ENCODE data around the gene SCMH1. TPM values are rescaled to one million over a fixed set of nuclear protein-coding genes. Genes with fewer than 3 reads are reported as not detected.

Gene SCMH1
- total RNA-seq, 1 experiment from 2014 or later = 16.5 TPM

DNA sequence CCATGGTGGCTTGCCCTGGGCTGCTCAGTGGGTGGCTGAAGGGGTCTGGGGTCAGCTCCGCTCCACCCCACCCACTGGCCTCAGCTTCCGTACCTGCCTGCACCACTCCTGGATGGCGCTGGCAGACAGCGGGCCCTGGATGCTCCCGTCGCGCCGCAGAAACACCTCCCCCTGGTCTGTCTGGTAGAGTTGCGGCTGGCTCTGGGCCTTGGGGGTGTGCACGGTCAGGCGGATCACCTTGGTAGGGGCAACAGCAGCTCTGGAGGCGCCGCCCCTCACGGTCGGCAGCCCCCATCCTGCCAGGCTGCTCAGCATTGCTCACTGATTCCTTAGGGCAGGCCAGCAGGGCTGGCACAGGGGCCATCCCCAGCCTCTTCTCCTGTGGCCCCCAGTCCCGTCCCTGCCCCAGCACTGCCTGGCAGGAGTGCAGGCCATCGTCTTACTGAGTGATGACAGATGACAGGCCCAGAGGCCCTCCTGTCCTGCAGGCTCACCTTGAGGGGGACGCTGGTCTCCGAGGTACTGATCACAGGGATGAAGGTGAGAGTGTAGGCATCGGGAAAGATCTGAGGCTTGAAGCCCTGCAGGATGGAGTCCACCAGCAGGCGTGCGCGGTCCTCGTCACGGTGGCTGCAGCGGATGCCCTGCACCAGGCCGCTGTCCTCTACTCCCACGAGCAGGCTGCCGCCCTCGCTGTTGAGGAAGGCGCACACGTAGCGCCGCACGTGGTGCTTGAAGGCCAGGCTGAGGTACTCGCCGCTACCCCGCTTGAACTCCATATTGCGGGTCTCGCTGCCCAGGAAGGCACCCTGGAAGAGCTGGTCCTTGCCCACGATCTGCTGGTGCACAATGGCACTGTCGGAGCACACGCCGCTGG lies 224.7 kb downstream of the SCMH1 start:
- Histone ChIP-seq H3K56ac (ENCODE audit: insufficient read length, low read depth, low read length) (no peak overlapping the region), H3K23me2 (ENCODE audit: insufficient read length, low read depth, low read length, poor library complexity, severe bottlenecking) (no peaks in the 10 kb centered on the region), H3K4ac (ENCODE audit: low read depth, low read length) (no peak overlapping the region), H3K4me1 (ENCODE audit: insufficient read depth, low read length) (no peaks in the 10 kb centered on the region), H3K14ac (ENCODE audit: insufficient read depth, low read length) (no peak overlapping the region), H2BK5ac (ENCODE audit: insufficient read length, low read length) (no peak overlapping the region), H2BK12ac (ENCODE audit: insufficient read length, low read depth, low read length) (no peak overlapping the region), H4K8ac (replicated peaks; ENCODE audit: insufficient read length, low read depth, low read length) (no peak overlapping the region), H3K23ac (ENCODE audit: insufficient read length, low read depth, low read length) (no peak overlapping the region), H2BK120ac (ENCODE audit: low read depth, low read length, poor library complexity, severe bottlenecking) (no peak overlapping the region), H3T11ph (ENCODE audit: low read length) (no peak overlapping the region), H3K9me3 (ENCODE audit: control insufficient read depth, low read depth, low read length) (no peaks in the 10 kb centered on the region), H2BK20ac (ENCODE audit: low read depth, low read length, poor library complexity, severe bottlenecking) (no peak overlapping the region), H3K79me2 (ENCODE audit: insufficient read depth, low read length) (no peaks in the 10 kb centered on the region), H3K4me2 (ENCODE audit: insufficient read depth, insufficient read length, low read length) (no peak overlapping the region), H2AK5ac (ENCODE audit: insufficient read length, low read length) (no peak overlapping the region), H3K27ac (ENCODE audit: insufficient read length, low read depth, low read length) (no peak overlapping the region), H3K9ac (ENCODE audit: extremely low read depth, insufficient read length, low read length) (no peak overlapping the region), H4K20me1 (ENCODE audit: control insufficient read depth, insufficient read depth, insufficient read length) (no peaks in the 10 kb centered on the region), H3K27me3 (ENCODE audit: insufficient read depth, low read length) (no peaks in the 10 kb centered on the region), H3K18ac (ENCODE audit: insufficient read length, low read depth, low read length) (no peak overlapping the region), H4K5ac (ENCODE audit: insufficient read length, low read depth, low read length) (no peak overlapping the region), H2AFZ (ENCODE audit: low read length) (no peak overlapping the region), H3K79me1 (ENCODE audit: insufficient read depth, low read depth, low read length, poor library complexity, severe bottlenecking) (no peaks in the 10 kb centered on the region), H2BK15ac (ENCODE audit: low read depth, low read length) (no peak overlapping the region), H4K91ac (ENCODE audit: insufficient read length, low read depth, low read length) (no peak overlapping the region)
- Mint-ChIP-seq H3K4me3 (no peak overlapping the region), H3K36me3 (ENCODE audit: insufficient read depth in 1 of 3, low read depth in 3 of 3) (peaks cover 17 to 59% (median 54%) of the 10 kb centered on the region in 3 experiments; a peak in 6 of 7 replicates), H3K27ac (no peak overlapping the region), H3K4me1 (peaks cover 8 to 11% of the 10 kb centered on the region in 2 experiments), H3K9me3 (no peaks in the 10 kb centered on the region), H3K27me3 (ENCODE audit: low read depth) (peaks cover 5% of the 10 kb centered on the region)
- WGBS (ENCODE audit: extremely low coverage, insufficient read length, low lambda C conversion rate) = no CpG with 5 or more reads among the region's 44 CpGs
- no peak for TF ChIP-seq CTCF (conservative IDR thresholded peaks at IDR 0.05)
- DNase-seq = no peak

All from H9 (cell line).